Measurements from ENCODE around the gene ALG8.

- TF ChIP-seq POLR2AphosphoS5 (IDR thresholded peaks at IDR 0.05) (no peak), CTCF (IDR thresholded peaks at IDR 0.05; ENCODE audit: poor library complexity, severe bottlenecking) (no peak)
Observed at GRCh38 chr11:78070621-78071020, 68.8 kb downstream of the ALG8 start.
